ENCODE results near the gene TBK1.

DNA sequence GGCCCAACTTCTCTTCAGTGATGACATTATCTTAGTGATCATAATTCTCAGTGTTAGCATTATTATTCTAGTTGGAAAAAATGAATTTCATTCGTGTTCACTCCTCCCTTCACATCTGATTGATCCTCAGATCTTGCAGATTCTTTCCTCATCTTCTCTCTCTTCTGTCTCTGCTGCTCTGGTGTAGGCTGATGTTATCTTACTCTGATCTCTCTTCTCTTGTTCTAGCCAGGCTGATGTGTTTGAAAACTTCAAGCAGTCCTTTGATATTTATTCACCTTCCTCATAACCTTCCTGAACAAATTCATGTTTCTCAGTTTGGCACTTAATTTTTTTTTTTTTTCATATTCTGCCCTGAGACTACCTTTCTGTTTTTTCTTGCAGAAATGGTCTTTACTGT, 5.6 kb upstream of the TBK1 start:
- TF ChIP-seq CTCF (IDR thresholded peaks at IDR 0.05; ENCODE audit: low read length) (no peak), EZH2 (IDR thresholded peaks at IDR 0.05; ENCODE audit: borderline replicate concordance, low read length) (no peak)
